Measurements from ENCODE around the gene HOXB5.

Gene HOXB5

GRCh38 chr17:48556576-48557401 lies 36.8 kb downstream of the HOXB5 start:
- no peak for TF ChIP-seq CTCF (IDR thresholded peaks at IDR 0.05; ENCODE audit: insufficient read depth, low read length, poor library complexity, severe bottlenecking)
- Histone ChIP-seq H3K27me3 (replicated peaks; ENCODE audit: control insufficient read depth, insufficient read depth, low read length) (no peaks in the 10 kb centered on the region), H3K36me3 (ENCODE audit: control insufficient read depth, insufficient read depth, low read length) (no peaks in the 10 kb centered on the region), H3K4me3 (replicated peaks; ENCODE audit: low read depth, low read length) (no peak overlapping the region)
- DNase-seq (ENCODE audit: extremely low read depth, insufficient read length): no peak

DNA sequence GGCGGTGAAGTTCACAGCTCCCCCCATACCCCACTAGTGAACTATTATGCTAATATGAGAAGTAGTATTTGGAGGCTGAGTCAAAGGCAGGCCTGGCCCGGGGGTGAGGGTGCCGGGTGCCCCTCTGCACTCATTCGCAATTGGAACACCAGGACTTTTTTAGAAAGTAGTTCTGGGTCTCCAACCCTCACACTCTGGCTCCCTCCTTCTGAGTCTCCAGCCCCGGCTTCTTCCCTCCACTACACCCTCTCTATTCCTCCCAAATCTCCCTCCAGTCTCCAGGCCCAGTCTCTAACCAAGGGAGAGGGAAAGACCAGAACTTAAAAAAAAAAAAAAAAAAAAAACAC lies 37.4 kb downstream of the HOXB5 start:
- Histone ChIP-seq H3K27me3 (replicated peaks; ENCODE audit: control insufficient read depth, insufficient read depth, low read length) (no peaks in the 10 kb centered on the region), H3K4me3 (replicated peaks; ENCODE audit: low read depth, low read length) (no peak overlapping the region), H3K36me3 (ENCODE audit: control insufficient read depth, insufficient read depth, low read length) (no peaks in the 10 kb centered on the region)
- no peak for TF ChIP-seq CTCF (IDR thresholded peaks at IDR 0.05; ENCODE audit: insufficient read depth, low read length, poor library complexity, severe bottlenecking)
- no peak for DNase-seq (ENCODE audit: extremely low read depth, insufficient read length)

- no peak overlapping the region for H3K4me3 ChIP-seq (replicated peaks; ENCODE audit: low read depth, low read length)
- no peak for TF ChIP-seq CTCF (IDR thresholded peaks at IDR 0.05; ENCODE audit: insufficient read depth, low read length, poor library complexity, severe bottlenecking)
- no peak for DNase-seq (ENCODE audit: extremely low read depth, insufficient read length)
- no peaks in the 10 kb centered on the region for H3K27me3 ChIP-seq (replicated peaks; ENCODE audit: control insufficient read depth, insufficient read depth, low read length)
- H3K36me3 ChIP-seq (ENCODE audit: control insufficient read depth, insufficient read depth, low read length): no peaks in the 10 kb centered on the region
These were observed 38.0 kb downstream of the HOXB5 start for GRCh38 chr17:48555258-48556228.

DNA sequence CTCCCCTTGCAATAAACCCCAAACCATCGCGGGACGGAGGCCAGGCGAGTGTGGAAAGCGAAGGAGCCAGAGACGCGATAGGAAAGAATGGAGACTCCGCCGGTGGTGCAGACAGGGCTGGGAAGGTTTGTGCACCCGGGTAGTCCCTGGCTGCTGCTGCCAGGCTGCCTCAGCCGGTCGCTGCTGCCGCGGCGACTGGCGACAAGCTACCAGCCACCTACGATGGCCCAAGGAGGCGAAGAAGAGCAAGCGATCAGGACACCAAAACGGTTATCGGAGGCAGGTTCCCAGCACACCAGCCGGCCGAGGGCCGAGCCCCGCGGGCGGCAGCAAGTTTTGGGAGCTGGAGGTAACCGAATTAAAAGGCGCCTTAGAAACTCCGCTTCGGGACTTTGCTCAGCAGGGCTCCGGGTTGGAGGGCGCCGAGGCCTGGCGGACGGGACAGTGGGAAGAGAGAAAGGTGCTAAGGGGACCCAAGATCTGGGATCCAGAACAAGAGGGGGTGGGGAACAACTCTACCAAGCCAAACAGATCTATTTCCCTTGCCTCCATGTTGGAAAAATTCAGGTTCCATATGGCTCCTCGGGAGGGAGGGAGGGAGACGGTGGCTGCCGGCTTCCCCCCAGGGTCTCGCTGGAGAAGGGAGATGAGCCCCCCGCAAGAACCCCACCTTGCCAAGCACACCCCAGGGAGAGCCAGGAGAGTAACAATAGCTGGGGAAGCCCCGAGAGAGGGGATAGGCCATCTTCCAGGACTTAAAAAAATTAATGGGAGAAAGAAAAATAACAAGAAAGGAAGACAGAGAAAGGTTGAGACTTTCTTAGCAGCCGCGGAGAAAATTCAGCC lies 38.9 kb downstream of the HOXB5 start:
- no peak overlapping the region for H3K4me3 ChIP-seq (replicated peaks; ENCODE audit: low read depth, low read length)
- no peaks in the 10 kb centered on the region for H3K36me3 ChIP-seq (ENCODE audit: control insufficient read depth, insufficient read depth, low read length)
- no peaks in the 10 kb centered on the region for H3K27me3 ChIP-seq (replicated peaks; ENCODE audit: control insufficient read depth, insufficient read depth, low read length)
- no peak for DNase-seq (ENCODE audit: extremely low read depth, insufficient read length)
- TF ChIP-seq CTCF (IDR thresholded peaks at IDR 0.05; ENCODE audit: insufficient read depth, low read length, poor library complexity, severe bottlenecking): no peak

DNA sequence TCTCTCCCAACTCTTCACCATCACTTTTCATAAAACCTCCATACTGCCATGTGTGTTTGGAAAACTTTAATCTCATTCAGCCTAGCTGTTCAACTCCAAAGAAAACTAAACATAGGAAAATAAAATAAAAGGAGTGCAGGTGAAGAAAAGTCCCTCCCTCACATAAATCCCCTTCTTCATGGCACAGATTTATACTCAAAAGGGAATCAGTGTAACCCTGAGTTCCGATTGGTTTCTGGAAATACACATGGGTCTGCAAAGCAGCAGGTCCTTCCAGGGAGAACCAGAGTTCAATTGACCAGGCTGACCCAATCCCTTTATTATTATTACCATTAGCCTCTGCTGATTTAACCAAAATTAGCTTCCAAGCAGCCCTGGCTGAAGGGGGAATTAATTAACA lies 39.8 kb downstream of the HOXB5 start:
- H3K36me3 ChIP-seq (ENCODE audit: control insufficient read depth, insufficient read depth, low read length): no peaks in the 10 kb centered on the region
- no peaks in the 10 kb centered on the region for H3K27me3 ChIP-seq (replicated peaks; ENCODE audit: control insufficient read depth, insufficient read depth, low read length)
- TF ChIP-seq CTCF (IDR thresholded peaks at IDR 0.05; ENCODE audit: insufficient read depth, low read length, poor library complexity, severe bottlenecking): no peak
- H3K4me3 ChIP-seq (replicated peaks; ENCODE audit: low read depth, low read length): no peak overlapping the region
- no peak for DNase-seq (ENCODE audit: extremely low read depth, insufficient read length)

All from GM06990 (cell line).